Astrocyte of the spinal cord (primary cell): Measurements from ENCODE around the gene BSCL2.
A peak's percentile ranks its signal among the peaks of the same experiment; 100 is the strongest.
"Not testable (repeated sequence)": the region's sequence is repeated elsewhere in the genome, so short reads cannot be mapped to it uniquely, and the experiment has no call there.

Experiments used
- DNase-seq: peaks from one replicate; pipeline ENCODE4 v3.0.0; 2011; ENCODE audit warnings: low read depth, low spot score
- H3K4me3 ChIP-seq: 2 replicates; pipeline ENCODE4 v1.5.1; 2011; ENCODE audit warnings: low read depth, mild to moderate bottlenecking, low read length, moderate library complexity
- CTCF ChIP-seq: IDR thresholded peaks from 2 replicates; pipeline ENCODE4 v1.5.1; 2012; ENCODE audit warnings: low read depth, mild to moderate bottlenecking, low read length, inconsistent platforms
- in situ Hi-C: cut with HindIII; loops from 2 replicates; pipeline ENCODE4 v1.10.0; 2017; ENCODE audit warnings: low sequenced_read_pairs

BSCL2 gene

DNA sequence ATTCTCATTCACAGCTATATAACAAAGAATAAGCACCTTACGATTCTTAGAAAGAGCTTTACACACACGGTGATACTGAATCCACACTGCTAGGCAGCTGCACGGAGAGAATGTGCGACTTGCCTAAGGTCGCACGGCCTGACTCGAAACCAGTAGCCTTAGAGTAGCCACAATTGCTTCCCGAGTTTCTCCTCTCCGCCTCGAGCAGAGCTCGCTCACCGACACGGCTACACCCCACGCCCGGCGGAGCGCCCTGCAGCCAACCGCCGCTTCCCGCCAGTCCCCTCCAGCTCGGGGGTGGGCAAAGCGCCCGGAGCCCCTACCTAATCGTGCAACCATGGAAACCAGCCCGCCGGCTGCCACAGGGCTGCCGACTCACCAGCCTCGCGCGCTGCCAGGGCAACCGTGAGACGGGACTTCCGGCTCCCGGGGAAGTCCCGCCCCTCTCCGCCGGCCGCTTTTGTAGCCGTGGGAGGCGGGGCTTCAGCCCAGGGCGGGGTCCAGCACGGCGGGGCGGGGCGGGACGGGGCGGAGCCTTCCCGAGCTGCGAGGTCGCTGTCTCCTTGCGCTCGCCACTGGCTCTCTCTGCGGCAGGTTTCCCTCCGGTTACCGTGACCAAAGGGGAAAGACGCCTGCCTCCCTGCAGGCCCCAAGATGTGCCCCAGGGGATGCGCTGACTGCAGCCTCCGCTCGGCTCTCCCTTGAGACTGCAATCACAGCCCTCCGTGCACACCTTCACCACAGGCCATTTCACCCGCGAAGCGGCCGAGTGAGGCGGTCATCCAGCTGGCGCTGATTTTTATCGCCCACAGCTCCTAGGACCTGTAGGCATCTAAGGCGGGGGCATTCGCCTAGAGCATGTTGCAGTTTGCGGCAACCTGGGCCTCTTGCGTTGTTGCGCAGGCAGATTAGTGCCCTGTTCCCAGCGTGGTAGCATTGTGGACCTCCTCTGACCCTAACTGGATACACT, 1.1 kb downstream of the BSCL2 start:
- in situ Hi-C loops, result no loop called here
- DNase-seq, result peak; percentile 97

DNA sequence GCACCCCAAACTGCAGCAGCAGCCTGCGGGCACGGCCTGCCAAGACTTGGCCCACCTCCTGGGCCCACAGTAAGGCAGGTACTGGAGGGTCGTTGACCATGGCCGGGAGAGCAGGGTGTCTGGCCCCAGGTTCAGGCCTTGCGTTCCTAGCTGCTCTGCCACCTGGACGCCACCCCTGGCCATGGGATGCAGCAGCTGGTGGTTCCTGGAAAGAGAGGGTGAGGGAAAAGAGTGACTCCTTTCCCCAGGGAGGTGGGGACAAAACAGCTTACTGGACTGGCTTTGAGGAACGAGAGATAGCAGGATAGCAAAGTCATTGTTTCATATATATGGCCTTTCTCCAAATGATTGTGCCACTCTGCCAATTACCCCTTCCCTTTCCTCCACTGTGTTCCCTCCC, 1.8 kb downstream of the BSCL2 start:
- no peak for TF ChIP-seq CTCF
- H3K4me3 ChIP-seq, result peak overlapping the region; percentile 71
- in situ Hi-C loops, result no loop called here
- DNase-seq, result no peak

More for the DNA sequence above, 1.1 kb downstream of the BSCL2 start:
- TF ChIP-seq CTCF, result no peak
- peak overlapping the region; percentile 71 for H3K4me3 ChIP-seq

DNA sequence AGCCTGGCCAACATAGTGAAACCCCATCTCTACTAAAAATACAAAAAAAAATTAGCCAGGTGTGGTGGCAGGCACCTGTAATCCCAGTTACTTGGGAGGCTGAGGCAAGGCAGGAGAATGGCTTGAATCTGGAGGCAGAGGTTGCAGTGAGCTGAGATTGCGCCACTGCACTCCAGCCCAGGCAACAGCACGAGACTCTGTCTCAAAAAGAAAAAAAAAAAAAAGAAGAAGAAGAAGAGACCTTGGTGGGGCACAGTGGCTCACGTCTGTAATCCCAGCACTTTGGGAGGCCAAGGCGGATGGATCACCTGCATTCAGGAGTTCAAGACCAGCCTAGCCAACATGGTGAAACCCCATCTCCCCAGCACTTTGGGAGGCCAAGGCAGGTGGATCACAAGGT, 3.3 kb downstream of the BSCL2 start:
- DNase-seq, in situ Hi-C loops: not testable (repeated sequence)

GRCh38 chr11:62702246-62702645, 5.0 kb downstream of the BSCL2 start:
- DNase-seq, result no peak
- TF ChIP-seq CTCF, result no peak
- in situ Hi-C loops, result no loop called here
- no peak overlapping the region for H3K4me3 ChIP-seq

More for the DNA sequence above, 3.3 kb downstream of the BSCL2 start:
- H3K4me3 ChIP-seq, result not testable (repeated sequence)

DNA sequence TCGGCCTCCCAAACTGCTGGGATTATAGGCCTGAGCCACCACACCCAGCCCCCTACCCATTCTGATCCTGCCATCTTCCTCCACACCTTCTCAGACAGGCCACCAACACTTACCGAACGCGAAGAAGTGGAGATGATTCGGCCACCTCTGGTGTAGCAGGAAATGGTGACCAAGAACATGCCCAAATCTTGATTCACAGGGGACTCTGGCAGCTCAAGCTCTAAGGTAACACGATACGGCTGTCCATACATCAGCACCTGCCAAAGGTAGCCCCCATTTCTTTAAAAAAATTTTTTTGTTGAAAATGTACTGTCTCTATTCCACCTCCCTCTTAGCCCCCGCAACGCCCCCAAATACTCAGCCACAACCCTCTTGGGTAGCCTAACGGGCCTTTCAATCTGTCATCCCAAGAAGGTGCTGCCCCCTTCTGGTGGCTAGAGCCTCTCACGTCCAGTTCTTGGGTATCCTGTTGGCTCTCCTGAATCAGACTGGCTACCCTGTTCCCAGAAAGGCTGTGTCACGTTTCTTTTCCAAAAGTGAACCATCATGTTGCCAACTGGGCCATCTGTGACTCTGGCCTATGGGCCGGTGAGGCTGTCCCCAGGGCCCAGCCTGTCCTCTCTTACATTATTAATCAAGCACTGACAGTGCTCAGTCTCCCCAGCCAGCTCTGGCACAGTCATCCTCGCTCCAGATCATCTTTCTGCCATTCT, 12.6 kb downstream of the BSCL2 start:
- DNase-seq, result peak; percentile 73
- TF ChIP-seq CTCF, result peak; percentile 85
- in situ Hi-C loops, result no loop called here
- no peak overlapping the region for H3K4me3 ChIP-seq

DNA sequence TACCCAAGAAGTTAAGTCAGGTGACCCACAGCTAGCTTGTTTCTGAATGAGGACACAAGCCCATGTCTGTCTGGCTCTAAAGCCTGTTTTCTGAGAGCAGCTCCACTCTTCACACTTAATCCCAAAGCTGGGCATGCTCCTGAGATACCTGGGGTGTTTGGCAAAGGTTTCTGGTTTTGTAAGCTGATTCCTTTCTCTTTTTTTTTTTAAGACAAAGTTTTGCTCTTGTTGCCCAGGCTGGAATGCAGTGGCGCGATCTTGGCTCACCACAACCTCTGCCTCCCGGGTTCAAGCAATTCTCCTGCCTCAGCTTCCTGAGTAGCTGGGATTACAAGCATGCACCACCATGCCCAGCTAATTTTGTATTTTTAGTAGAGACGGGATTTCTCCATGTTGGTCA, 13.6 kb downstream of the BSCL2 start:
- in situ Hi-C loops, DNase-seq: not testable (repeated sequence)

GRCh38 chr11:62689421-62690183, 17.6 kb downstream of the BSCL2 start, which contains the start of gene LRRN4CL:
Gene LRRN4CL (minus strand): TSS chr11:62689530. CDS start chr11:62688508, 1,022 bp downstream.
- no peak for TF ChIP-seq CTCF
- peak; percentile 74 for DNase-seq
- no peak within 1 kb of the TSS for H3K4me3 ChIP-seq
- in situ Hi-C loops, result no loop called here

More for the DNA sequence above, 13.6 kb downstream of the BSCL2 start:
- not testable (repeated sequence) for H3K4me3 ChIP-seq
